ENCODE data around the gene KLRC3. TPM values are rescaled to one million over a fixed set of nuclear protein-coding genes. Genes with fewer than 3 reads are reported as not detected.

The KLRC3 gene
- total RNA-seq, 1 donor from 2014 or later: not detected

GRCh38 chr12:10365696-10366405 is 54.5 kb downstream of the KLRC3 start:
- H3K4me1 Mint-ChIP-seq: peaks cover 24% of the 10 kb centered on the region
- no peak overlapping the region for H3K4me3 Mint-ChIP-seq
- H3K36me3 Mint-ChIP-seq: peaks cover 26% of the 10 kb centered on the region
- no peak for DNase-seq (ENCODE audit: low spot score in 2 of 2, unreplicated experiment in 2 of 2)
- no peaks in the 10 kb centered on the region for H3K27me3 Mint-ChIP-seq (ENCODE audit: low read depth)
- H3K9me3 Mint-ChIP-seq: peaks cover 4% of the 10 kb centered on the region
- TF ChIP-seq CTCF (IDR thresholded peaks at IDR 0.05; ENCODE audit: unreplicated experiment): peak; percentile 34
- no peak overlapping the region for H3K27ac Mint-ChIP-seq

GRCh38 chr12:10364815-10365622 is 55.4 kb downstream of the KLRC3 start:
- H3K9me3 Mint-ChIP-seq: peaks cover 4% of the 10 kb centered on the region
- peaks cover 25% of the 10 kb centered on the region for H3K4me1 Mint-ChIP-seq
- H3K36me3 Mint-ChIP-seq: peaks cover 17% of the 10 kb centered on the region
- no peak overlapping the region for H3K4me3 Mint-ChIP-seq
- no peak for TF ChIP-seq CTCF (IDR thresholded peaks at IDR 0.05; ENCODE audit: unreplicated experiment)
- peak in 1 of 2 experiments; percentile 63 for DNase-seq (ENCODE audit: low spot score in 2 of 2, unreplicated experiment in 2 of 2)
- H3K27ac Mint-ChIP-seq: no peak overlapping the region
- no peaks in the 10 kb centered on the region for H3K27me3 Mint-ChIP-seq (ENCODE audit: low read depth)

GRCh38 chr12:10363914-10364814 is 56.2 kb downstream of the KLRC3 start:
- TF ChIP-seq CTCF (IDR thresholded peaks at IDR 0.05; ENCODE audit: unreplicated experiment): no peak
- peak in 1 of 2 experiments; percentile 54 for DNase-seq (ENCODE audit: low spot score in 2 of 2, unreplicated experiment in 2 of 2)
- H3K9me3 Mint-ChIP-seq: peaks cover 4% of the 10 kb centered on the region
- H3K36me3 Mint-ChIP-seq: peaks cover 13% of the 10 kb centered on the region
- no peaks in the 10 kb centered on the region for H3K27me3 Mint-ChIP-seq (ENCODE audit: low read depth)
- H3K4me3 Mint-ChIP-seq: no peak overlapping the region
- peaks cover 23% of the 10 kb centered on the region for H3K4me1 Mint-ChIP-seq
- no peak overlapping the region for H3K27ac Mint-ChIP-seq

- Mint-ChIP-seq H3K4me3 (no peak overlapping the region), H3K27me3 (ENCODE audit: low read depth) (no peaks in the 10 kb centered on the region), H3K4me1 (peaks cover 20% of the 10 kb centered on the region), H3K27ac (no peak overlapping the region), H3K36me3 (peaks cover 10% of the 10 kb centered on the region), H3K9me3 (peaks cover 4% of the 10 kb centered on the region)
- TF ChIP-seq CTCF (IDR thresholded peaks at IDR 0.05; ENCODE audit: unreplicated experiment): no peak
- DNase-seq (ENCODE audit: low spot score in 2 of 2, unreplicated experiment in 2 of 2): no peak
Observed at GRCh38 chr12:10363658-10363913, 56.8 kb downstream of the KLRC3 start.

- peaks cover 4% of the 10 kb centered on the region for H3K36me3 Mint-ChIP-seq
- no peak overlapping the region for H3K27ac Mint-ChIP-seq
- no peak for TF ChIP-seq CTCF (IDR thresholded peaks at IDR 0.05; ENCODE audit: unreplicated experiment)
- H3K27me3 Mint-ChIP-seq (ENCODE audit: low read depth): no peaks in the 10 kb centered on the region
- H3K9me3 Mint-ChIP-seq: peaks cover 2% of the 10 kb centered on the region
- DNase-seq (ENCODE audit: low spot score in 2 of 2, unreplicated experiment in 2 of 2): no peak
- H3K4me1 Mint-ChIP-seq: peaks cover 16% of the 10 kb centered on the region
- no peak overlapping the region for H3K4me3 Mint-ChIP-seq
Observed at GRCh38 chr12:10362828-10363657, 57.4 kb downstream of the KLRC3 start.

All from mesothelial cell of epicardium (in vitro differentiated cells).